ENCODE results near the gene AKNAD1.

GRCh38 chr1:108884968-108885367 is 28.1 kb upstream of the AKNAD1 start:
- no peak for TF ChIP-seq REST (IDR thresholded peaks at IDR 0.05; ENCODE audit: insufficient read depth in 1 of 2, low read depth in 2 of 2, low read length in 2 of 2)
- TF ChIP-seq POLR2AphosphoS5 (IDR thresholded peaks at IDR 0.05; ENCODE audit: low read depth, low read length): no peak

All from PFSK-1 (cell line).